ENCODE results near the gene DACH1.

DNA sequence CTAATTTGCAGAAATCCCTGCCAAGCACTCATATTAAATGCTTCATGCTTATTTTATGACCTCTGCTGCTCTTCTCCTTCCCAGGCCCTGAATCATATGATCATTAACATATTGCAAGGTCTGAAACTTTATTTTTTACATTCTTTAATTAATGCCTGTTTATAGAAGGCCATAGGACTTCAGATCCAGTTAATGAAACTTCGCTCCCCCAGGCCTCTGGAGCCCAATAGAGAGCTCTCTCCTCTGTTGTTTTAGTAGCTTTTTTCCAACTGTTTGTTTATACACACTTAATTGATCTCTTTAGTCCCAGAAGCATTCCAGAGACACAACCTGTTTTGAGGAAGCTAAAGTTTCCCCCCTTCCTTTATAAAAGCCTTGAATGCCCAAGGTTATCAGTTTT lies 68.3 kb downstream of the DACH1 start:
- TF ChIP-seq, protein P1, sequence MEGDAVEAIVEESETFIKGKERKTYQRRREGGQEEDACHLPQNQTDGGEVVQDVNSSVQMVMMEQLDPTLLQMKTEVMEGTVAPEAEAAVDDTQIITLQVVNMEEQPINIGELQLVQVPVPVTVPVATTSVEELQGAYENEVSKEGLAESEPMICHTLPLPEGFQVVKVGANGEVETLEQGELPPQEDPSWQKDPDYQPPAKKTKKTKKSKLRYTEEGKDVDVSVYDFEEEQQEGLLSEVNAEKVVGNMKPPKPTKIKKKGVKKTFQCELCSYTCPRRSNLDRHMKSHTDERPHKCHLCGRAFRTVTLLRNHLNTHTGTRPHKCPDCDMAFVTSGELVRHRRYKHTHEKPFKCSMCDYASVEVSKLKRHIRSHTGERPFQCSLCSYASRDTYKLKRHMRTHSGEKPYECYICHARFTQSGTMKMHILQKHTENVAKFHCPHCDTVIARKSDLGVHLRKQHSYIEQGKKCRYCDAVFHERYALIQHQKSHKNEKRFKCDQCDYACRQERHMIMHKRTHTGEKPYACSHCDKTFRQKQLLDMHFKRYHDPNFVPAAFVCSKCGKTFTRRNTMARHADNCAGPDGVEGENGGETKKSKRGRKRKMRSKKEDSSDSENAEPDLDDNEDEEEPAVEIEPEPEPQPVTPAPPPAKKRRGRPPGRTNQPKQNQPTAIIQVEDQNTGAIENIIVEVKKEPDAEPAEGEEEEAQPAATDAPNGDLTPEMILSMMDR (IDR thresholded peaks at IDR 0.05; ENCODE audit: extremely low read depth in 1 of 2, insufficient read depth in 1 of 2, low read depth in 1 of 2, low read length in 2 of 2) = no peak
- TF ChIP-seq MYC (IDR thresholded peaks at IDR 0.05; ENCODE audit: low read depth, low read length) (no peak), POLR2AphosphoS5 (IDR thresholded peaks at IDR 0.05; ENCODE audit: insufficient read depth, low read depth, low read length) (no peak), POLR2A (IDR thresholded peaks at IDR 0.05; ENCODE audit: low read depth, low read length) (no peak), EZH2 (IDR thresholded peaks at IDR 0.05; ENCODE audit: borderline replicate concordance, low read depth, low read length, severe bottlenecking) (no peak), FOS (IDR thresholded peaks at IDR 0.05; ENCODE audit: borderline replicate concordance, insufficient read depth, low read length) (no peak)
- TF ChIP-seq, protein P2, sequence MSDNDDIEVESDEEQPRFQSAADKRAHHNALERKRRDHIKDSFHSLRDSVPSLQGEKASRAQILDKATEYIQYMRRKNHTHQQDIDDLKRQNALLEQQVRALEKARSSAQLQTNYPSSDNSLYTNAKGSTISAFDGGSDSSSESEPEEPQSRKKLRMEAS (IDR thresholded peaks at IDR 0.05; ENCODE audit: insufficient read depth, insufficient read length) = no peak

All from endothelial cell of umbilical vein (primary cell).